ENCODE measurements around the gene ADGRG6.

ADGRG6 gene

GRCh38 chr6:142313284-142313683 lies 11.5 kb downstream of the ADGRG6 start:
- no peak for TF ChIP-seq CTCF (IDR thresholded peaks at IDR 0.05; ENCODE audit: insufficient read depth, low read length, poor library complexity, severe bottlenecking)
- no peak for TF ChIP-seq EZH2phosphoT487 (conservative IDR thresholded peaks at IDR 0.05; ENCODE audit: low read length)
- no peaks in the 10 kb centered on the region for H3K36me3 ChIP-seq (ENCODE audit: low read length)
- H3K4me2 ChIP-seq (ENCODE audit: low read depth, low read length, poor library complexity, severe bottlenecking) = no peak overlapping the region
- no peaks in the 10 kb centered on the region for H3K27me3 ChIP-seq (ENCODE audit: low read length)
- H3K9me2 ChIP-seq (replicated peaks; ENCODE audit: insufficient read depth, low read length) = no peaks in the 10 kb centered on the region
- H3K4me3 ChIP-seq (ENCODE audit: insufficient read depth, low read length, poor library complexity, severe bottlenecking) = no peak overlapping the region
- no peaks in the 10 kb centered on the region for H4K20me1 ChIP-seq (ENCODE audit: low read depth, low read length)
- no peaks in the 10 kb centered on the region for H3K9me3 ChIP-seq (ENCODE audit: insufficient read depth, low read length)
- H3K27ac ChIP-seq (ENCODE audit: low read depth, low read length) = no peak overlapping the region
- no peak overlapping the region for H3K9ac ChIP-seq (ENCODE audit: low read length)
- H3F3A ChIP-seq (ENCODE audit: insufficient read depth) = no peaks in the 10 kb centered on the region
- no peak overlapping the region for H2AFZ ChIP-seq (ENCODE audit: low read depth, low read length, severe bottlenecking)
- no peaks in the 10 kb centered on the region for H3K79me2 ChIP-seq (ENCODE audit: insufficient read depth, low read length)

- Histone ChIP-seq H3K4me2 (ENCODE audit: low read depth, low read length, poor library complexity, severe bottlenecking) (no peak overlapping the region), H3K27ac (ENCODE audit: low read depth, low read length) (no peak overlapping the region)
These were observed 15.1 kb downstream of the ADGRG6 start for GRCh38 chr6:142316791-142317368.

GRCh38 chr6:142318714-142319113 lies 16.9 kb downstream of the ADGRG6 start:
- Histone ChIP-seq H3K4me3 (ENCODE audit: insufficient read depth, low read length, poor library complexity, severe bottlenecking) (no peak overlapping the region), H2AFZ (ENCODE audit: low read depth, low read length, severe bottlenecking) (no peak overlapping the region), H3K9ac (ENCODE audit: low read length) (no peak overlapping the region), H3K9me3 (ENCODE audit: insufficient read depth, low read length) (no peaks in the 10 kb centered on the region), H3K27me3 (ENCODE audit: low read length) (no peaks in the 10 kb centered on the region), H3K36me3 (ENCODE audit: low read length) (no peaks in the 10 kb centered on the region), H3K9me2 (replicated peaks; ENCODE audit: insufficient read depth, low read length) (no peaks in the 10 kb centered on the region), H3K27ac (ENCODE audit: low read depth, low read length) (no peak overlapping the region), H3K4me2 (ENCODE audit: low read depth, low read length, poor library complexity, severe bottlenecking) (no peak overlapping the region), H3K79me2 (ENCODE audit: insufficient read depth, low read length) (no peaks in the 10 kb centered on the region), H4K20me1 (ENCODE audit: low read depth, low read length) (no peaks in the 10 kb centered on the region), H3F3A (ENCODE audit: insufficient read depth) (no peaks in the 10 kb centered on the region)
- TF ChIP-seq EZH2phosphoT487 (conservative IDR thresholded peaks at IDR 0.05; ENCODE audit: low read length) = no peak
- no peak for TF ChIP-seq CTCF (IDR thresholded peaks at IDR 0.05; ENCODE audit: insufficient read depth, low read length, poor library complexity, severe bottlenecking)

More at GRCh38 chr6:142316791-142317368, 15.1 kb downstream of the ADGRG6 start:
- no peaks in the 10 kb centered on the region for H3K79me2 ChIP-seq (ENCODE audit: insufficient read depth, low read length)
- no peak overlapping the region for H3K9ac ChIP-seq (ENCODE audit: low read length)
- no peaks in the 10 kb centered on the region for H3K9me2 ChIP-seq (replicated peaks; ENCODE audit: insufficient read depth, low read length)
- no peaks in the 10 kb centered on the region for H3F3A ChIP-seq (ENCODE audit: insufficient read depth)
- H3K36me3 ChIP-seq (ENCODE audit: low read length) = no peaks in the 10 kb centered on the region
- TF ChIP-seq CTCF (IDR thresholded peaks at IDR 0.05; ENCODE audit: insufficient read depth, low read length, poor library complexity, severe bottlenecking) (no peak), EZH2phosphoT487 (conservative IDR thresholded peaks at IDR 0.05; ENCODE audit: low read length) (no peak)
- H2AFZ ChIP-seq (ENCODE audit: low read depth, low read length, severe bottlenecking) = no peak overlapping the region
- H3K9me3 ChIP-seq (ENCODE audit: insufficient read depth, low read length) = no peaks in the 10 kb centered on the region
- H3K27me3 ChIP-seq (ENCODE audit: low read length) = no peaks in the 10 kb centered on the region
- H4K20me1 ChIP-seq (ENCODE audit: low read depth, low read length) = no peaks in the 10 kb centered on the region
- no peak overlapping the region for H3K4me3 ChIP-seq (ENCODE audit: insufficient read depth, low read length, poor library complexity, severe bottlenecking)
